CD4-positive, alpha-beta T cell (primary cell): ENCODE data around the gene TBC1D16. TPM values are rescaled to one million over a fixed set of nuclear protein-coding genes. Genes with fewer than 3 reads are reported as not detected.

Experiments
- ATAC-seq: fragments of 200-7000 bp; cut with Tn5 transposase; one replicate; pipeline ENCODE4 v1.10.0; 2022; ENCODE audit warnings: mild to moderate bottlenecking; ENCODE audit not compliant: poor library complexity
- CTCF ChIA-PET: fragments of 350-600 bp; sonication (Branson Sonifier 250); formaldehyde crosslinking; loops from one replicate; lab custom pipeline; 2021; ENCODE audit warnings: antibody characterized with exemption, inconsistent platforms; lab: Charles Lee
- POLR2A ChIA-PET: fragments of 350-600 bp; sonication (Branson Sonifier 250); formaldehyde crosslinking; loops from one replicate; lab custom pipeline; 2021; ENCODE audit warnings: antibody characterized with exemption, inconsistent platforms; lab: Charles Lee
- DNase-seq, 14 experiments: peaks; one replicate each; pipeline ENCODE4 v3.0.0-alpha.2; 2013 to 2020; ENCODE audit warnings: mixed read lengths in 2 of 14
- H3K27ac ChIP-seq, 2 donors: one replicate each; pipeline versions ENCODE4 v1.5.1 to v1.7.0; 2013; ENCODE audit warnings: low read length in 2 of 2, low read depth in 1 of 2, mild to moderate bottlenecking in 1 of 2
- H3K27me3 ChIP-seq, 2 experiments: 1 replicate in 1 of 2; 2 replicates in 1 of 2; pipeline versions ENCODE4 v1.6.1 to v1.7.0; 2013; ENCODE audit warnings: low read length in 2 of 2, control low read depth in 1 of 2, mild to moderate bottlenecking in 1 of 2, moderate library complexity in 1 of 2; ENCODE audit not compliant: insufficient read depth in 2 of 2, control insufficient read depth in 1 of 2
- H3K36me3 ChIP-seq: one replicate; pipeline ENCODE4 v1.6.1; 2013; ENCODE audit warnings: low read length, control low read depth; ENCODE audit not compliant: insufficient read depth
- H3K4me1 ChIP-seq: one replicate; pipeline ENCODE4 v1.6.1; 2013; ENCODE audit warnings: low read length, control low read depth; ENCODE audit not compliant: insufficient read depth
- H3K4me3 ChIP-seq: one replicate; pipeline ENCODE4 v1.5.1; 2013; ENCODE audit warnings: mild to moderate bottlenecking, low read length, moderate library complexity
- H3K9me3 ChIP-seq, 2 experiments: 1 replicate in 1 of 2; 2 replicates in 1 of 2; pipeline versions ENCODE4 v1.6.1 to v1.7.0; 2013; ENCODE audit warnings: low read length in 2 of 2, mild to moderate bottlenecking in 2 of 2, control low read depth in 1 of 2, moderate library complexity in 1 of 2; ENCODE audit not compliant: control insufficient read depth in 1 of 2, insufficient read depth in 1 of 2
- H3K27ac Mint-ChIP-seq: one replicate; pipeline ENCODE4 v1.8.0; 2020; ENCODE audit warnings: mixed read lengths
- H3K27me3 Mint-ChIP-seq: one replicate; pipeline ENCODE4 v1.8.0; 2021; ENCODE audit warnings: mixed read lengths
- H3K36me3 Mint-ChIP-seq: one replicate; pipeline ENCODE4 v1.8.0; 2021; ENCODE audit warnings: low read depth, mixed read lengths
- H3K4me1 Mint-ChIP-seq: one replicate; pipeline ENCODE4 v1.8.0; 2021; ENCODE audit warnings: low read depth, mixed read lengths
- H3K4me3 Mint-ChIP-seq: one replicate; pipeline ENCODE4 v1.8.0; 2020; ENCODE audit warnings: mild to moderate bottlenecking, mixed read lengths
- H3K9me3 Mint-ChIP-seq: one replicate; pipeline ENCODE4 v1.8.0; 2020; ENCODE audit warnings: mixed read lengths
- CTCF ChIP-seq: fragments of 200-600 bp; IDR thresholded peaks from one replicate; pipeline ENCODE4 v1.8.0; 2022; ENCODE audit warnings: antibody characterized with exemption, mild to moderate bottlenecking
- intact Hi-C, 2 experiments: fragments of 100-400 bp; cut with DNase I in 1 of 2; cut with micrococcal nuclease in 1 of 2; formaldehyde crosslinking; loops; one replicate each; pipeline versions ENCODE4 v1.15.1 to v1.9.0; 2023 to 2025; cut with DNase I, micrococcal nuclease
- total RNA-seq, 174 experiments: library from RNA in 2 of 174; stranded (reverse) in 2 of 174; gene quantifications; one replicate each; pipeline ENCODE4 v1.2.3 and lab custom pipeline; 2021 to 2026

Gene TBC1D16
- total RNA-seq, 2 experiments from 2014 or later: 1.9 to 2.5 TPM

- H3K4me3 Mint-ChIP-seq: no peak overlapping the region
- no peaks in the 10 kb centered on the region for H3K36me3 Mint-ChIP-seq
- intact Hi-C loops: no loop called here
- H3K36me3 ChIP-seq: no peaks in the 10 kb centered on the region
- H3K27me3 Mint-ChIP-seq: no peaks in the 10 kb centered on the region
- POLR2A ChIA-PET: no interaction called here
- H3K27ac ChIP-seq: no peak overlapping the region
- no peak overlapping the region for H3K27ac Mint-ChIP-seq
- H3K4me3 ChIP-seq: no peak overlapping the region
- no peak for TF ChIP-seq CTCF
- no peaks in the 10 kb centered on the region for H3K27me3 ChIP-seq
- H3K9me3 ChIP-seq: no peaks in the 10 kb centered on the region
- no peak for ATAC-seq
- H3K4me1 Mint-ChIP-seq: peaks cover 12% of the 10 kb centered on the region
- H3K4me1 ChIP-seq: peaks cover 7% of the 10 kb centered on the region
- H3K9me3 Mint-ChIP-seq: no peaks in the 10 kb centered on the region
- CTCF ChIA-PET: no interaction called here
- no peak for DNase-seq
Measured at GRCh38 chr17:79984045-79984840, 51.4 kb downstream of the TBC1D16 start.

- intact Hi-C loops: no loop called here
- POLR2A ChIA-PET: no interaction called here
- TF ChIP-seq CTCF: no peak
- no peaks in the 10 kb centered on the region for H3K27me3 ChIP-seq
- peaks cover 7% of the 10 kb centered on the region for H3K4me1 ChIP-seq
- Mint-ChIP-seq H3K4me3 (no peak overlapping the region), H3K9me3 (no peaks in the 10 kb centered on the region), H3K27ac (no peak overlapping the region), H3K4me1 (peaks cover 8% of the 10 kb centered on the region), H3K27me3 (no peaks in the 10 kb centered on the region), H3K36me3 (no peaks in the 10 kb centered on the region)
- DNase-seq (peak in 1 of 14 experiments; percentile 12), ATAC-seq (no peak)
- CTCF ChIA-PET: no interaction called here
- no peak overlapping the region for H3K4me3 ChIP-seq
- H3K27ac ChIP-seq: no peak overlapping the region
- H3K9me3 ChIP-seq: no peaks in the 10 kb centered on the region
- no peaks in the 10 kb centered on the region for H3K36me3 ChIP-seq
Measured at GRCh38 chr17:79983456-79983855, 52.2 kb downstream of the TBC1D16 start.

- POLR2A ChIA-PET: no interaction called here
- Mint-ChIP-seq H3K27me3 (no peaks in the 10 kb centered on the region), H3K27ac (no peak overlapping the region), H3K4me1 (peaks cover 3% of the 10 kb centered on the region), H3K36me3 (no peaks in the 10 kb centered on the region), H3K9me3 (no peaks in the 10 kb centered on the region), H3K4me3 (no peak overlapping the region)
- CTCF ChIA-PET: no interaction called here
- H3K36me3 ChIP-seq: no peaks in the 10 kb centered on the region
- no peaks in the 10 kb centered on the region for H3K27me3 ChIP-seq
- peaks cover 3% of the 10 kb centered on the region for H3K4me1 ChIP-seq
- TF ChIP-seq CTCF: no peak
- no peak for ATAC-seq
- no peak overlapping the region for H3K27ac ChIP-seq
- no peaks in the 10 kb centered on the region for H3K9me3 ChIP-seq
- no peak overlapping the region for H3K4me3 ChIP-seq
- DNase-seq: peak in 1 of 14 experiments; percentile 25
- intact Hi-C loops: no loop called here
Measured at GRCh38 chr17:79982986-79983385, 52.7 kb downstream of the TBC1D16 start.
